Upper lobe of left lung (tissue), 6 donors: ENCODE results near the gene CMTR1. TPM values are rescaled to one million over a fixed set of nuclear protein-coding genes. Genes with fewer than 3 reads are reported as not detected.

Experiments used
- ATAC-seq, 2 donors: fragments of 200-7000 bp; cut with Tn5 transposase; one replicate each; pipeline ENCODE4 v1.9.1; 2022; ENCODE audit warnings: mild to moderate bottlenecking in 2 of 2, moderate library complexity in 2 of 2; ENCODE audit not compliant: low FRiP score in 2 of 2
- DNase-seq, 2 donors: peaks; one replicate each; pipeline ENCODE4 v3.0.0-alpha.2; 2019 to 2020
- H3K27ac ChIP-seq, 4 donors: fragments of 200-600 bp; sonication (generic); one replicate each; pipeline ENCODE4 v1.5.1; 2016 to 2019
- H3K27me3 ChIP-seq, 4 donors: fragments of 200-600 bp; sonication (generic); one replicate each; pipeline ENCODE4 v1.5.1; 2017 to 2019
- H3K36me3 ChIP-seq, 4 donors: fragments of 200-600 bp; sonication (generic); one replicate each; pipeline ENCODE4 v1.5.1; 2016 to 2019
- H3K4me1 ChIP-seq, 4 donors: fragments of 200-600 bp; sonication (generic); one replicate each; pipeline ENCODE4 v1.5.1; 2018 to 2019
- H3K4me3 ChIP-seq, 4 donors: fragments of 200-600 bp; sonication (generic); one replicate each; pipeline ENCODE4 v1.5.1; 2017 to 2019; ENCODE audit warnings: mild to moderate bottlenecking in 2 of 4, moderate library complexity in 1 of 4
- H3K9me3 ChIP-seq, 4 donors: fragments of 200-600 bp; sonication (generic); one replicate each; pipeline ENCODE4 v1.5.1; 2018 to 2019
- CTCF ChIP-seq, 6 experiments: fragments of 450-650 bp in 4 of 6; fragments of 200-600 bp in 2 of 6; sonication (generic) in 2 of 6; IDR thresholded peaks; one replicate each; pipeline ENCODE4 v1.5.1; 2016 to 2019; ENCODE audit warnings: antibody characterized with exemption in 6 of 6
- EP300 ChIP-seq, 4 donors: sonication (generic); formaldehyde crosslinking; IDR thresholded peaks; one replicate each; pipeline ENCODE4 v1.5.1; 2017; ENCODE audit warnings: antibody characterized with exemption in 4 of 4, control low read depth in 2 of 4
- POLR2A ChIP-seq, 4 donors: fragments of 450-650 bp; IDR thresholded peaks; one replicate each; pipeline ENCODE4 v1.5.1; 2016 to 2017; ENCODE audit warnings: antibody characterized with exemption in 4 of 4, mild to moderate bottlenecking in 2 of 4
- POLR2AphosphoS5 ChIP-seq, 2 donors: sonication (generic); formaldehyde crosslinking; IDR thresholded peaks; one replicate each; pipeline ENCODE4 v1.5.1; 2017; ENCODE audit warnings: antibody characterized with exemption in 2 of 2
- WGBS, 2 donors: methylation state at CpG; one replicate each; pipeline ENCODE4 v1.1.5; 2017 to 2018; 5-methylcytosine and 5-hydroxymethylcytosine counted together
- total RNA-seq, 6 donors: library from RNA; depleted of rRNA in 4 of 6; stranded (reverse); fragments of >200 nt in 4 of 6; gene quantifications; one replicate each; pipeline versions ENCODE4 v1.1.0 to v1.2.1, GENCODE V29; 2016 to 2021
- donor health status: DM: no; HTN: no; CAD: no; lungs with moderate emphysema.
- donor health status: DM: no; HTN: yes; CAD: no; lungs with severe emphysema.

Gene CMTR1
- total RNA-seq, 6 donors from 2014 or later: 34.5 to 80.7 (median 38.1) TPM

- H3K4me1 ChIP-seq: no peaks in the 10 kb centered on the region
- DNase-seq (no peak), ATAC-seq (no peak)
- H3K27me3 ChIP-seq: no peaks in the 10 kb centered on the region
- no peak overlapping the region for H3K27ac ChIP-seq
- no peak overlapping the region for H3K4me3 ChIP-seq
- no peaks in the 10 kb centered on the region for H3K9me3 ChIP-seq
- H3K36me3 ChIP-seq: no peaks in the 10 kb centered on the region
- WGBS, 2 donors: 75 to 79% methylated on average over 19 of the region's 19 CpGs
- no peak for TF ChIP-seq POLR2A (IDR thresholded peaks at IDR 0.05)
- TF ChIP-seq EP300 (IDR thresholded peaks at IDR 0.05): no peak
- no peak for TF ChIP-seq CTCF (IDR thresholded peaks at IDR 0.05)
- TF ChIP-seq POLR2AphosphoS5 (IDR thresholded peaks at IDR 0.05): no peak
Observed at GRCh38 chr6:37524025-37524969, 91.3 kb downstream of the CMTR1 start.

GRCh38 chr6:37524970-37525318 is 91.9 kb downstream of the CMTR1 start:
- WGBS, 2 donors: 78 to 84% methylated on average over 4 of the region's 4 CpGs
- ATAC-seq (no peak), DNase-seq (no peak)
- H3K4me1 ChIP-seq: no peaks in the 10 kb centered on the region
- TF ChIP-seq CTCF (IDR thresholded peaks at IDR 0.05) (no peak), POLR2A (IDR thresholded peaks at IDR 0.05) (no peak), EP300 (IDR thresholded peaks at IDR 0.05) (no peak), POLR2AphosphoS5 (IDR thresholded peaks at IDR 0.05) (no peak)
- no peaks in the 10 kb centered on the region for H3K36me3 ChIP-seq
- no peak overlapping the region for H3K4me3 ChIP-seq
- no peak overlapping the region for H3K27ac ChIP-seq
- H3K9me3 ChIP-seq: no peaks in the 10 kb centered on the region
- no peaks in the 10 kb centered on the region for H3K27me3 ChIP-seq

- Histone ChIP-seq H3K9me3 (no peaks in the 10 kb centered on the region), H3K36me3 (no peaks in the 10 kb centered on the region), H3K27ac (no peak overlapping the region), H3K4me3 (no peak overlapping the region), H3K4me1 (no peaks in the 10 kb centered on the region), H3K27me3 (no peaks in the 10 kb centered on the region)
- DNase-seq (no peak), ATAC-seq (no peak)
- WGBS, 2 donors: 63 to 74% methylated on average over 12 of the region's 12 CpGs
- TF ChIP-seq POLR2A (IDR thresholded peaks at IDR 0.05): no peak
- no peak for TF ChIP-seq CTCF (IDR thresholded peaks at IDR 0.05)
- TF ChIP-seq POLR2AphosphoS5 (IDR thresholded peaks at IDR 0.05): no peak
- no peak for TF ChIP-seq EP300 (IDR thresholded peaks at IDR 0.05)
Observed at GRCh38 chr6:37525460-37526357, 92.7 kb downstream of the CMTR1 start.

GRCh38 chr6:37528541-37528940 is 95.5 kb downstream of the CMTR1 start:
- H3K4me1 ChIP-seq: no peaks in the 10 kb centered on the region
- no peaks in the 10 kb centered on the region for H3K36me3 ChIP-seq
- no peaks in the 10 kb centered on the region for H3K9me3 ChIP-seq
- ATAC-seq: no peak
- DNase-seq: no peak
- TF ChIP-seq POLR2A (IDR thresholded peaks at IDR 0.05) (no peak), POLR2AphosphoS5 (IDR thresholded peaks at IDR 0.05) (no peak), CTCF (IDR thresholded peaks at IDR 0.05) (no peak), EP300 (IDR thresholded peaks at IDR 0.05) (no peak)
- H3K27me3 ChIP-seq: no peaks in the 10 kb centered on the region
- H3K4me3 ChIP-seq: no peak overlapping the region
- no peak overlapping the region for H3K27ac ChIP-seq
- 53 to 61% methylated on average over 4 to 8 of the region's 8 CpGs for WGBS, 2 donors
